Stimulated activated CD8-positive, alpha-beta memory T cell treated with anti-CD3 and anti-CD28 coated beads, Interleukin-12 subunit alpha, Interleukin-12 subunit beta, amount 100 ng/mL, for 1 hour (primary cell): ENCODE measurements around the gene LDLRAD4.

Source experiments
- DNase-seq: peaks from one replicate; pipeline ENCODE4 v3.0.0-alpha.2; 2020; ENCODE audit warnings: low read depth

Gene LDLRAD4

GRCh38 chr18:13449651-13450050 lies 231.1 kb downstream of the LDLRAD4 start:
- no peak for DNase-seq

GRCh38 chr18:13450289-13451212 lies 232.0 kb downstream of the LDLRAD4 start:
- no peak for DNase-seq

DNA sequence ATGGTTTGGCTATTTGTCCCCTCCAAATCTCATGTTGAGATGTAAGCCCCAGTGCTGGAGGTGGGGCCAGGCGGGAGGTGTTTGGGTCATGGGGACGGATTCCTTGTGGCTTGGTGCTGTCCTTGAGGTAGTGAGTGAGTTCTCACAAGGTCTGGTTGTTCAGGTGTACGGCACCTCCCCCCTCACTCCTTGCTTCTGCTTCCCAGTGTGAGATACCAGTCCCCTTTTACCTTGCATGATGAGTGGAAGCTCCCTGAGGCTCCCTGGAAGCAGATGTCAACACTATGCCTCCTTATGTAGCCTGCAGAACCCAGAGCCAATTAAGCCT lies 232.6 kb downstream of the LDLRAD4 start:
- DNase-seq: no peak

DNA sequence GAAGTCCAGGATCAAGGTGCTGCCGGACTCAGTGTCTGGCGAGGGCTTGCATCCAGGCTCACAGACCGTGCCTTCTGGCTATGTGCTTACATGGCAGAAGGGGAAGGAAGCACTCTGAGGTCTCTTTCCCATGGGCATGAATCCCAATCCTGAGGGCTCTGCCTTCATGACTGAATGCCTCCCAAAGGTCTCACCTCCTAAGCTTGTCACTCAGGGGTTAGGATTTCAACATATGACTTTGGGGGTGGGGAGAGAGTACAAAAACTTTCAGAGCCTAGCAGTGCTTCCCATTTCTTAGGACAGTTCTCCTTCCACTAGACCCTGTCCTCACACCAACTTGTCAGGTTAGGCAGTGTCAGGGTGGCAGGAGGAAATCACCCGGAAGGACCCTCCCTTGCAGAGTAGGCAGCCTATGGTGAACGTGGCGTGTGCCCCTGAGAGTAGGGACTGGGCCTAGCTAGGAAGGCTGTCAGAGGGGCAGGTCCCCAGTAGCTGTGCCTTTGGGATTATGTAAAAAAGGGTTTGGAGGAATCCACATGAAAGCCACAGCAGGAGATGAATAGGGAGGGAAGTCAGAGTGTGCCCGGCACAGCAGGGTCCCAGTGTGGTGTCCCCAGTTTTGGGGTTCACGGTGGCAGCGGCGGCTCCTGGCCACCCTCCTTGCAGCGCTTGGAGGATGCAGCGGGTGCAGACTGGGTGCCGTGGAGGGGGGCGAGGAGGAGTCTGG lies 233.3 kb downstream of the LDLRAD4 start:
- no peak for DNase-seq

DNA sequence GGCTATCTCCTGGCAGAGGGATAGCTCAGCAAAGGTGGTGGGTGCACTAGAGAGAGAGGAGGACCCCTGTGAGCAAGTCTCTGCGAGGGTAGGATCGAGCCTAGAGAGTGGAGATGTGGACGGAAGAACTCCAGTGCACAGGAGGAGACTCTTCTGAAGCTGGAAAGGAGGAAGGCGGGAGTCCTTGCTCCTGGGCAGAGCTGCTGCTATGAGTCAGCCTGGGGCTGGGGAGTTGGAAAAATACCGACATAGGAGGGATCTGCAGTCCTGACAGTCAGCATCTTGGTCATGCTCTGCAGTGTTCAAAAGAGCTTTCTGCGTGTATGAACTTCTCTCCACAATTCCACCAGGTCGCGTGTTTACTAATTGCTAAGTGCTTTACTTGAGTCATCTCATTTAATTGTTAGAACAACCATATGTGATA lies 233.8 kb downstream of the LDLRAD4 start:
- DNase-seq: no peak

GRCh38 chr18:13452871-13453680 lies 234.5 kb downstream of the LDLRAD4 start:
- DNase-seq: no peak

DNA sequence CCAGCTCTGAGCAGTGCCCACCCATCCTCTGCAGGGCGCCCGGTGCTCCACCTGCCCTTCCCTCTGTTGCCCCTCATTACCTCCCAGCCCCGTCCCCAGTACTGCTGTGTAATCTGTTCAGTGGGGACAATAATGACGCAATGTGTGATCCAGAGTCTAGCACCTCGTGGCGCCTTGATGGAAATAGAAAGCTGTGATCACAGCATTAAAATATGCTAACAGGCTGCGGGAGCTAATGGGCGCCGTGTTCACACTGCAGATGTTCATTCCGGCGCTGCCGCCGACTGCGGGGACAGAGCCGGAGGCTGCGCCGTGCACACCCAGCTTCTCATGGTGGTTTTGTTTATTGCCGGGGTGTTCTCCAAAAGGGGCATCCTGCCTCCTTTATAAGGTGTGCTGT lies 235.2 kb downstream of the LDLRAD4 start:
- DNase-seq: no peak

DNA sequence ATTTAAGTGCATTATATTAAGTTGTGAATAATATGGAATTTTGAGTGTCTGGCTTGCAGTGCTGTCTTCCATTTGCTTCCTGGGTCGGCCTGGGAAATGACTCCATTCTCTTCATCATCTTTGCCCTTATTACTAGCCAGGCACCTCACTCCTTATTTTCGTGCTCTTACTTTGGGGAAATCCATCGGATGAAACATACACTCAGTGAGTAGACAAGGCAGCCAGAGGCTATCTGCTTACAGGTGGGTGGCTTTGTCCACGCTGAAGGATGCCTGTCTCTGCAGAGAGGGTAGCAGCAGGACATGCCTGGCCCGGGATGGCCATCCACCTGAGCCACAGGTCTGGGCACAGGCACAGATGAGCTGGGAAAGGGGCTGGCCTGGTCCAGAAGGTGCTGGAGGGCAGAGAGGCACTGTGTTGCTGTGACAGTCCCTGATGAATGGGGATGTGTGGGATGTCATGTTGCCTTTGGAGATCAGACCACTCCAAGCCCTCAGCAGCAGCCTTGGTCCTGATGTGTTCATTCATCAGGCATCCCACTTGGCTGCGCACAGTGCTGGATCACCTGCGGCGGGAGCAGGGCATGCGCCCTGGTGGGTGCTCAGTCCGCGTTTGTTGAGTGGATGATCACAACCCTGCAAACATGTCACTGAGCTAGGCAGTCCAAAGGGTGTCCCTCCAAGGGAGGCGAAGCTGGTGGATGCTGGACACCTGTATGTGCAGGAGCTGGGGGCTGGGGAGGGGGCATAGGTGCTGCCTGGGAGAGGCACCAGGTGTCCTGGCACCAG lies 236.0 kb downstream of the LDLRAD4 start:
- DNase-seq: no peak

- no peak for DNase-seq
Measured at GRCh38 chr18:13455471-13455870, 236.9 kb downstream of the LDLRAD4 start.

- DNase-seq: no peak
Measured at GRCh38 chr18:13455960-13456481, 237.5 kb downstream of the LDLRAD4 start.

GRCh38 chr18:13456736-13457271 lies 238.2 kb downstream of the LDLRAD4 start:
- DNase-seq: no peak

DNA sequence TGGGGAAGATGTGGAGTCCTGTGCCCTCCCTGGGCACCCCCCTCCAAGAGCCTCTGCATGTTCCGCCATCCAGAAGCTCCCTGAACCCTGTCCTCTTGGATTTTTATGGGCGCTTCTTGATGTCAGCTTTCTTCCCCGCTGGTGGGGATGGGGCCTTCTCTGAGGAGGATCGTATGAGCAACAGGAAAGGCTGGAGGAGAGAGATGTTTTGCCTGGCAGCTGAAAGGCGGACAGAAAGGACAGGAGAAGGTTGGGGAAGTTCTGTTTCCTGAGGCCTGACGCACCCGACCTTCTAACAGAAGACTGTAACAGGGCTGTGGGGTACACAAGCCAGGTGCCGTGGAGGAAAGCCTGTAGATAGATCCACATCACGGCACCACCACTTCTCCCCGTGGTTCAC lies 238.8 kb downstream of the LDLRAD4 start:
- DNase-seq: no peak

DNA sequence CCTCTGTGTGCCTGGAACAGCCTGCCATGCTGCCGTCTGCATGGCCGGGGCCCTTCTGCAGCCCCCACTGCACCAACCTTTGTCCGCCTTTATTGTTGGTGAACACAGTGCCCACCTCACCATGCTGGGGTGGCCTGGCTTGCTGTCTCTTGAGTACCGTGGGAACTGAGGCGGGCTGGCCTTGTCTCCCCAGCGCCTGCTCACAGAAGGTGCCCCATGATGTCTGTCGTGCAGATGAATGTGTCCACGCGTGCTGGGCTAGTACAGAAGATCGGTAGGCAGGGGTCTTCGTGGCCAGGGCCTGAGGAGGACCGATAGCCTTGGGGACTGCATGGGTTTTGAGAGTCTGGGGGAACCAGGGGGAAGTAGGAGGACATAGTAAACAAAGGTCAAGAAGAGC lies 242.4 kb downstream of the LDLRAD4 start:
- DNase-seq: no peak

- DNase-seq: no peak
Measured at GRCh38 chr18:13461469-13461868, 242.9 kb downstream of the LDLRAD4 start.

- no peak for DNase-seq
Measured at GRCh38 chr18:13461936-13462335, 243.4 kb downstream of the LDLRAD4 start.

DNA sequence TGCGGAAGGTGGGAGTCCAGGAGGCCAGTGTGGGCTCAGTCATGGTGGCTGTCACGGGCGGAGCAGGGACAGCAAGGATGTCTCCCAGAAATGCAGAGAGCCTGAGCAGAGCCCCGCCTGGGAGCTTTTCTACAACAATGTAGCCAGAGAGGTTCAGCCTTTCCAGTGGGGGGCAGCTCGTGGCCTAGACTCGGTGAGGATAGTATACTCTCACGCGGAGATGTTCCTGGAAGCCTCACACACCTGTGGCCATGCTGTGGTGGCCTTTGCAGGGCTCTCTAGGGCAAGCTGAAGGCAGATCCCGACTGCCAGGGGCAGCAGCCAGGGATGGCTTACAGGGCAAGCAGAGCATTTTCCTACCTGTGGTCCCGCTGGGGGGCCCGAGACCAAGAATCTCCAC lies 244.1 kb downstream of the LDLRAD4 start:
- DNase-seq: no peak

DNA sequence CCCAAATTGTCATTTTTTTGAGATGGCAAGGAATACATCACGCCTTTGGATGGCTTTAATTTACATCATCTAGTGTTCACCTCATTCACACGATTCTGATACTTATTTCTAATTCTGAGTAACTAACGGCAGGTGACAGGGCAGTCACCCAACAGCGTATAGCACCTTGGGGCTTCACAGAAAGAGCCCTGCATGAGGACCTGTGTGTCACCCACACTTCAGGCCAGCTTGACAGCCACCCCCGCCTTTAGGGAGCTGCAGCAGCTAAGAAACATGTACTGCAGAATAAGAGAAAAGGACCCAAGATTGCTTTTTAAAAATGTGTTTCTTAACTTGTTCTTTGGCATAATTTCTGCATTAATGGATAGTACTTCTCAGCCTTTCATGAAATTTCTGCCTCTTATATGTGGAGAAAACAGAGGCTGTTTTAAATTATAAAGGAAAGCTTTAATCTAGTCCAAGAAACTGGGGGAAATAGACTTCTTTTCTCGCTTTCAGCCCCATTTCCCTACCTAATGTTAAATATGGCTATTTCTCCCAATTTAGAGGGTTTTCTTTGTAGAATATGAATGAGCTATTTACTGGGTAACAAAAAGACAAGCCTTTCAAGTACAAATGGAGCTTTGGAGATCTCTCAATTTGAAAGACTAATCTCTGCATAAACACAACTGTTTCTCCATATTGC lies 245.1 kb downstream of the LDLRAD4 start:
- no peak for DNase-seq

DNA sequence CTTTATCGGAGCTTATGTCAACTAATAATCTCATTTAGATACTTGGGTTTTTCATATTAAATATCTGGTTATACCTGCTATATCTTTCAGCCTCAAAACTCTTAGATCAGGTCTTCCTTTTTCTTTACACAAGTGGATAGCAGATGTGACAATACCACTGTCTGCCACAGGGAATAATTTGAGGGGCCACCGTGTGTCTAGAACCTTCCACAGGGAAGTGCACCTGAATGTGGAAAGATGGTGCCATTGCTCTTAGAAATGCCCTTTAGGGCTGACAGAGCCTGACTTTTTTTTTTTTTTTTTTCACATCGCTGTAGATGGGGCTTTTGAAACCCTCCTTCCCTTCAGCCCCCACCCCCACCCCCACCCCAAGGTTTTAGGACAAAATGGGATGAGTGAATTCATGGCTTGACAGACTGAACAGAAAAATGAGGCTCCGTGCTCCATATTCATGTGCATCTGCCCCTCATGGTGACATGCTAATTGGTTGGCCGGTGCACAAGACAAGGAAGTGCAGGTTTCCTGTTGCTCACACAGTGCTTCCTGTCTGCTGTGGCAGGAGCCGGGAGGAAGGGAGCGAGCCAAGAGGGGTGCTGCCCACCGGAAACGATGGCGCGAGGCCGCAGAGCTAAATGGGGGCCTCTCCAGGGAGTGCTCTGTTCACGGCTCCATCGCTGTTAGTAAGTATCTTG lies 246.0 kb downstream of the LDLRAD4 start:
- DNase-seq: peak; percentile 47

DNA sequence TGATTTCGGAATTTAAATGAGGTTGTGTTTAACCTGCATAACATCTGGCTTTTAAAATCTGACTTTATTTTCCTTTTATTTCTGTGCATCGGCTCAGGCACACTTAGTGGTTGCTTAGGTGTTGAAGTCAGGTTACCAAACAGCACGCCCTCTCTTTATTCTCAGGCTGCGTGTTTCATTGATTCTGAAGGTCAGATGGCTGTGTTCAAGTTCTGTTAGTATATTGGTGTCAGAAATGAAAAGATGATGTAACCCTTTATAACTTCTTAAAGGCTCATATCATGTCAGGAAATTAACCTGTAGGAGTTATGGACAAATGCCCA lies 246.5 kb downstream of the LDLRAD4 start:
- no peak for DNase-seq

DNA sequence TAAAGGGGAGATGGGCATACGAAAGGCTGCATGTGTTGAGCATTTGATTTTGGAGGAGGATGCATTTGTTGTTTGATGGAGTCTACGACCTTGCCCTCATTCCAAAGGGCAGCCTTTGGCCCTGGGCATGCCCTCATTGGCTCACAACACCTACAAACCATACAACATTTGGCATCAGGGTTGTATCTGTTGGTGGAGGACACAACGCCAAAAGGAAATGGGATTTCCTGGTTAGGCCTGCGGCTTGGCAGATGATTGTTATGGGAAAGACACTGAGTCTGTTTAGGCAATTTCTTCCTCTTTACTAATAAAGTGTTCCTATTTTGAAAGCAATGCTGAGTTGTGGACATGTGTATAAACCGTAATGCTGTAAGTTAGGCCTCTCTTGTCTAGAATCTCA lies 246.9 kb downstream of the LDLRAD4 start:
- no peak for DNase-seq
